HUES48 (cell line): ENCODE results near the gene APOC1.

Experiments
- H3K27ac ChIP-seq: one replicate; pipeline ENCODE4 v1.7.0; 2013; ENCODE audit warnings: low read depth, low read length, inconsistent platforms
- H3K27me3 ChIP-seq: 2 replicates; pipeline ENCODE4 v1.6.1; 2013; ENCODE audit warnings: mild to moderate bottlenecking, low read length; ENCODE audit not compliant: control insufficient read depth, insufficient read depth
- H3K36me3 ChIP-seq: 2 replicates; pipeline ENCODE4 v1.6.1; 2013; ENCODE audit warnings: low read length; ENCODE audit not compliant: control insufficient read depth, insufficient read depth
- H3K4me1 ChIP-seq: 2 replicates; pipeline ENCODE4 v1.6.1; 2013; ENCODE audit warnings: mild to moderate bottlenecking, low read length; ENCODE audit not compliant: control insufficient read depth, insufficient read depth
- H3K4me3 ChIP-seq: 2 replicates; pipeline ENCODE4 v1.5.1; 2013; ENCODE audit warnings: mild to moderate bottlenecking, low read depth, low read length
- H3K9ac ChIP-seq: 2 replicates; pipeline ENCODE4 v1.6.1; 2013; ENCODE audit warnings: mild to moderate bottlenecking, low read depth, low read length, moderate library complexity
- H3K9me3 ChIP-seq: 2 replicates; pipeline ENCODE4 v1.6.1; 2013; ENCODE audit warnings: low read length; ENCODE audit not compliant: control insufficient read depth, insufficient read depth

Gene APOC1

DNA sequence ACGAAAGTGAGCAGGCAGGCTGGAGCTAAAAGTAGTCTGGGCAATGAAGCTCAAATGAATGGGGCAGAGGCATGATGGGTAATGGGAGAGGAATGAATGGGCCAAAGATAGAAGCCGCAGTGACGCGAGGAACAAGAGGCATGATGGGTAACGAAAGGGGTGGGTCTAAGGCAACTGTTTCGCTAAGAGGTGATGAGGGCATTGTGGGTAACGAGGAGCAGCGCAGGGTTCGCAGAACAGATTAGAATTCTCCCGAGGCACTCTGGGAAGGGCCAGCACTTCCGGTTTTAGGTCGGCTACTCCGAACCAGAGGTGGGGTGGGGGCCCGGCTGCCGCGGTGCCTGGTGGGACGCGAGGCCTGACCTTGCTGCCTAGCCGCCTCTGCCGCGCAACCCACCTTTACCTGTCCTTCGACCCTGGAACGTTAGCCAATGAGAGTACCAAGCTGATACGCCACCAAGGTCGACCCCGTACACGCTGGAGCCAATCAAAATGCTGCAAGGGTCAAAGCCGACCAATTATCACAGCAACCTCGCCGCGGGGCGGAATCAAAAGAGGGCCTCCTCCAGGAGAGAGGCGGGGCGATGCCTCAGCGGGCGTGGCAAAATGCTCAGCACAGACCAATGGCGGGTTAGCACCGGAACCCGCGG is 23.9 kb upstream of the APOC1 start:
- Histone ChIP-seq H3K9me3 (no peaks in the 10 kb centered on the region), H3K36me3 (peaks cover 62% of the 10 kb centered on the region), H3K4me1 (0 out of 2 replicates have a peak, but pooled peaks cover 4% of the 10 kb centered on the region), H3K9ac (peak overlapping the region; percentile 53), H3K4me3 (peak overlapping the region; percentile 59), H3K27ac (peak overlapping the region; percentile 87), H3K27me3 (no peaks in the 10 kb centered on the region)

DNA sequence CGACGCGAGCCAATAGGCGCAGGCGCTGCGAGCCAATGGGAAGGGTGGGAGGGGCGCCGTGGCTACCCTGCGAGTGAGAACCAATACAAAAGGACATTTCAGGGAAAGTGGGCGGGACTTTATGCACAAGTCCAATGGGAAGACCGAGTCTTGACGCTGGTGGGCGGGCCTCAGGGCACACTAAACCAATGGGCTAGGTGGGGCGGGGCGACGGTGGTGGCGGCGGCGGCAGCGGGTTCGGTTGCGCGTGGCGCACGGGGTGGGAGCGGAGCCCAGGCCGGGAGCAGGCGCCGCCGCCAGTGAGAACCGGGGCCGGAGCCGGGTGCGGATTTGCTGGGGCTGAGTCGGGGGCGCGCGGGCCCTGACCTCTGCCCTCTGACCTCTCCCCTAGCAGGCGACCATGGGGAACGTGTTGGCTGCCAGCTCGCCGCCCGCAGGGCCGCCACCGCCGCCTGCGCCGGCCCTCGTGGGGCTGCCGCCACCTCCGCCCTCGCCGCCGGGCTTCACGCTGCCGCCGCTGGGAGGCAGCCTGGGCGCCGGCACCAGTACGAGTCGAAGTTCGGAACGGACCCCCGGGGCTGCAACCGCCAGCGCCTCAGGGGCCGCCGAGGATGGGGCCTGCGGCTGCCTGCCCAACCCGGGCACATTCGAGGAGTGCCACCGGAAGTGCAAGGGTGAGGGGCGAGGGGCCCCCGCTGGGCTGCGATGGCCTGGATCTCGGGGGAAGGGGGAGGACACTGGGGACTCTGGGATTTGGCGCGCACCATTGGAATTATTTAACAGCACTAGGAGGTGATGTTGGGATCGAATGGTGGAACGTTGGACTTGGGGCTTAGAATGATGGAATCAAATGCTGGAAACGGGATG is 23.2 kb upstream of the APOC1 start, which contains the start of gene TOMM40:
Gene TOMM40 (plus strand): TSS at position 239 of the 867 bp plus-strand sequence. CDS start 162 bp downstream, at position 401.
- H3K9ac ChIP-seq = peak within 1 kb of the TSS; percentile 94
- H3K36me3 ChIP-seq = peaks cover 62% of the 10 kb centered on the region

DNA sequence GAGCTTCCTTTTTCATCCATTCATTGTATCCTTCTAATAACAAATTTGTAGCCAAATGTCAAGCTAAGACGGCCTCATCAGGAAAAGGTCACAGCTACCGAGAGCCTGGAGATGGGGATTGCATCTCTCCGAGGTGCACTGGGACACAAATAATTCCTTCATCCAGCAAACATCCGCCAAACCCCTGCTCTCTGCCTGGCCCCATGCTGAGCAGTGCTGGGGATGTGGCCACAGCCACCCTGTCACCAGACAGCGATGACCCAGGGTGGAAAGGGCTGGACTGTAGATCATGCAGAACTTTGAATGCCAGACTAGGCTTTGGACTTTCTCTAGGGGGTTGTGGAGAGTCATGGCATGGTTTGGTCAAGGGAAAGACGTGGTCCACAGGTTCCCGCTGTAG is 21.5 kb upstream of the APOC1 start:
- H3K27me3 ChIP-seq = no peaks in the 10 kb centered on the region
- no peak overlapping the region for H3K27ac ChIP-seq
- H3K9me3 ChIP-seq = no peaks in the 10 kb centered on the region
- H3K36me3 ChIP-seq = peaks cover 65% of the 10 kb centered on the region
- 0 out of 2 replicates have a peak, but pooled peaks cover 4% of the 10 kb centered on the region for H3K4me1 ChIP-seq
- H3K9ac ChIP-seq = 0 out of 2 replicates have a peak overlapping the region, but pooled peaks have one; percentile 4
- peak overlapping the region; percentile 91; the same call in 1 of the 2 replicates for H3K4me3 ChIP-seq

More for the DNA sequence above, 23.2 kb upstream of the APOC1 start, which contains the start of gene TOMM40:
- Histone ChIP-seq H3K4me1 (0 out of 2 replicates have a peak, but pooled peaks cover 4% of the 10 kb centered on the region), H3K4me3 (peak within 1 kb of the TSS; percentile 91), H3K27me3 (no peaks in the 10 kb centered on the region), H3K27ac (peak within 1 kb of the TSS; percentile 93), H3K9me3 (no peaks in the 10 kb centered on the region)

DNA sequence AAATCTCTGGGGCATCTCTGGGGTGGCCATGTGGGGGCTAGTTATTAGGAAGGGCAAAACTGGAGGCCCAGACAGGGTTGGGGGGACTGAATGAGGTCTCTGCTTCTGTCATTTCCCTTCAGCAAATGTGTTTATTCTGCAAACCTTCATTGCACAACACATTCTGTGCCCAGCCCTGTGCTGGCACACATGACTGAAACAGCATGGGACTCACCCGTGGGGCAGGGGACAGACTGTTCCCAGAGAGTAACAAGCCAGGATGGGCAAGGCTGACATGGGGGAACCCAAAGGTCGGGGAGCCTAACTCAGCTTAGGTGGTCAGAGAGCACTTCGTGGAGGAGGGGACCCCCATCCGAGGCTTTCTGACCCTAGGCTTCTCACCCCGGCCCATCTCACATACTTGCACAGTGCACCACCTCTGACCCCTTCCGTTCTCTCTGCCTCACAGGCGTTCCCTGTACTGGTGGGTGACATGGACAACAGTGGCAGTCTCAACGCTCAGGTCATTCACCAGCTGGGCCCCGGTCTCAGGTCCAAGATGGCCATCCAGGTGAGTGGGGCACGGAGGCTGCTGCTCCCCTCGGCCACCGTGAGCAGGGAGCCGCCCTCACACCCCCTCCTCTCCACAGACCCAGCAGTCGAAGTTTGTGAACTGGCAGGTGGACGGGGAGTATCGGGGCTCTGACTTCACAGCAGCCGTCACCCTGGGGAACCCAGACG is 20.9 kb upstream of the APOC1 start:
- no peak overlapping the region for H3K27ac ChIP-seq
- no peaks in the 10 kb centered on the region for H3K9me3 ChIP-seq
- peaks cover 65% of the 10 kb centered on the region for H3K36me3 ChIP-seq
- H3K9ac ChIP-seq = no peak overlapping the region
- no peak overlapping the region for H3K4me3 ChIP-seq
- H3K27me3 ChIP-seq = no peaks in the 10 kb centered on the region
- 0 out of 2 replicates have a peak, but pooled peaks cover 4% of the 10 kb centered on the region for H3K4me1 ChIP-seq

DNA sequence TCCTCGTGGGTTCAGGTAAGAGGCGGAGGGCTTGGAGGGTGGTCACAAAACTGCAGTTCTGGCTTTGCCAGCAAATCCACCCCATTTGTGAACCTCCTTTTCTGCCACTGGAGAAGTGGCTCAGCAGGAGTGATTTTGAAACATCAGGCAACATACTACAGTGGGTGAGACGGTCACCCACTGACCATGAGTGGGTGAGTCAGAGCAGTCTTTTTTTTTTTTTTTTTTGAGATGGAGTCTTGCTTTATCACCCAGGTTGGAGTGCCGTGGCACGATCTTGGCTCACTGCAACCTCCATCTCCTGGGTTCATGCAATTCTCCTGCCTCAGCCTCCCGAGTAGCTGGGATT is 20.4 kb upstream of the APOC1 start:
- Histone ChIP-seq H3K36me3 (peaks cover 65% of the 10 kb centered on the region), H3K27me3 (no peaks in the 10 kb centered on the region)

DNA sequence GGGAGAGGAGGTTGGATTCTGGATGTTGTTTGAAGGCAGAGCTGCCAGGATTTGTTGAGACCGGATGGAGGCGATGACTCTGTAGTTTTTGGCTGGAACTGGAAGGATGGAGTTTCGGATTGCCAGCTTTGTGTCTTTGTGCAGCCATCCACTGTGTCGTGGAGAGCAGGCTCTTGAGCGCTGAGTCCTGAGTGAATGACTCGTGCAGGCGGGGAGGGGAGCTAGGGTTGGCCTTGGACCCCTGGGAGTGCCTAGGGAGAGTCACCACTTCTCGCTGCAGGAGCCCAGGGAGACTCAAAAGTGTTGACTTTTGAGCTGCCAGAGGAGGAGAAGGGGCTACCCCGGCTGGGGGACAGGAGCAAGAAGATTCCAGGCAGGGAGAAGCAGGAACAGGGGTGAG is 19.5 kb upstream of the APOC1 start:
- no peak overlapping the region for H3K4me3 ChIP-seq
- H3K9ac ChIP-seq = no peak overlapping the region
- peaks cover 74% of the 10 kb centered on the region for H3K36me3 ChIP-seq
- H3K27ac ChIP-seq = no peak overlapping the region
- no peaks in the 10 kb centered on the region for H3K27me3 ChIP-seq
- no peaks in the 10 kb centered on the region for H3K9me3 ChIP-seq
- 0 out of 2 replicates have a peak, but pooled peaks cover 4% of the 10 kb centered on the region for H3K4me1 ChIP-seq

More for the DNA sequence above, 20.4 kb upstream of the APOC1 start:
- H3K27ac ChIP-seq = no peak overlapping the region
- H3K9me3 ChIP-seq = no peaks in the 10 kb centered on the region
- 0 out of 2 replicates have a peak, but pooled peaks cover 4% of the 10 kb centered on the region for H3K4me1 ChIP-seq
- no peak overlapping the region for H3K9ac ChIP-seq
- H3K4me3 ChIP-seq = no peak overlapping the region

DNA sequence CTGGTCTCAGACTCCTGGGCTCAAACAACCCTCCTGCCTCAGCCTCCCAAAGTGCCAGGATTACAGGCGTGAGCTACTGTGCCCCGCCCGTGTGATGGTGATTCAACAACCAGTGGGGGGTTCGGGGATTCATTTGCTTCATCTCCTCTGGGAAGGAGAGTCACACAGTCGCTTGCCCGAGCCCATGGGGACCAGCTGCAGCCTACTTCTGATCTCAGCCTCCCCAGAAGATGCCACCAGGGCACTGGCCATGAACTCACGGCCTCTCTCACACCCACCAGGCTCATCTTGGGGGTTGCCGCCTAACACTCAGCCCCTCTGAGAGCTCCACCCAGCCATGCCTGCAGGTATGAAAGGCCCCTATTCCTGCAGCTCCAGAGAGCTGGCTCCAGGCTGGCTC is 16.6 kb upstream of the APOC1 start:
- Histone ChIP-seq H3K9ac (no peak overlapping the region), H3K27me3 (no peaks in the 10 kb centered on the region), H3K4me3 (no peak overlapping the region), H3K9me3 (no peaks in the 10 kb centered on the region), H3K27ac (no peak overlapping the region), H3K36me3 (peaks cover 94% of the 10 kb centered on the region), H3K4me1 (no peaks in the 10 kb centered on the region)

DNA sequence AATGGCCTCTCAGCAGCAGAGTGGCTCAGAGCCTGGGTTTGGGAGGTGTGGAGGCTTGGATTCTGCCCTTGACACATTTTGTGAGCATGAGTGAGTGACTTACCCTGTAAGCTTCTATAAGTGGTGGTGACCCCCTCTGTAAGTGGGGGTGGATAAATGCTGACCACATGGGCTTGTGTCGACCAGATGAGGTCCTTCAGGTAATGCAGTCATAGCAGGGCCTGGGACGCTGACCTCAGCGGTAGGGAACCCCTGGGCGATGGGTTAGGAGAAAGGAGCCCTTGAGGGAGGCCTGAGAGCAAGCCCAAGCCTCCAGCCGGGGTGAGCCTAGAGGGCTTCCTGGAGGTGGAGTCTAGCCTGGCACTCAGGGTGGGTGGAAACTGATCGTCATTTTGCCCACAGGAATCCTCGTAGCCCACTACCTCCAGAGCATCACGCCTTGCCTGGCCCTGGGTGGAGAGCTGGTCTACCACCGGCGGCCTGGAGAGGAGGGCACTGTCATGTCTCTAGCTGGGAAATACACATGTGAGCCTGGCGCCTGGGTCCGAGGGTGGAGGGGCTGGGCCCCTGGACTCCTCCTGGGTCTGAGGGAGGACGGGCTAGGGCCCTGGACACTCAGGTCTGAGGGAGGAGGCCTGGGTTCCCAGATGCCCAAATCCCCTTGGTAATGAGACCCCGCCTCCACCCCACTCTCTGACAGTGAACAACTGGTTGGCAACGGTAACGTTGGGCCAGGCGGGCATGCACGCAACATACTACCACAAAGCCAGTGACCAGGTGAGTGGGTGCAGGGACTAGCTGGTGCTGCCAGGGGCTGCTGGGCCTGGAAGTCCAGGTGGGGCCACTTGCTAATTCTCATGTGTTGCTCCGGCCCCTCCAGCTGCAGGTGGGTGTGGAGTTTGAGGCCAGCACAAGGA is 13.8 kb upstream of the APOC1 start:
- peaks cover 72% of the 10 kb centered on the region for H3K36me3 ChIP-seq

DNA sequence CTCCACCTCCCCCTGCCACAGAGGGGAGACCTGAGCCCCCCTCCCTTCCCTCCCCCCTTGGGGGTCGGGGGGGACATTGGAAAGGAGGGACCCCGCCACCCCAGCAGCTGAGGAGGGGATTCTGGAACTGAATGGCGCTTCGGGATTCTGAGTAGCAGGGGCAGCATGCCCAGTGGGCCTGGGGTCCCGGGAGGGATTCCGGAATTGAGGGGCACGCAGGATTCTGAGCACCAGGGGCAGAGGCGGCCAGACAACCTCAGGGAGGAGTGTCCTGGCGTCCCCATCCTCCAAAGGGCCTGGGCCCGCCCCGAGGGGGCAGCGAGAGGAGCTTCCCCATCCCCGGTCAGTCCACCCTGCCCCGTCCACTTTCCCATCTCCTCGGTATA is 11.2 kb upstream of the APOC1 start:
- Histone ChIP-seq H3K4me3 (no peak overlapping the region), H3K4me1 (peaks cover 5% of the 10 kb centered on the region; the same call in 1 of the 2 replicates), H3K27me3 (no peaks in the 10 kb centered on the region), H3K27ac (no peak overlapping the region), H3K9me3 (no peaks in the 10 kb centered on the region), H3K36me3 (peaks cover 60% of the 10 kb centered on the region), H3K9ac (no peak overlapping the region)

More for the DNA sequence above, 13.8 kb upstream of the APOC1 start:
- Histone ChIP-seq H3K9ac (no peak overlapping the region), H3K4me1 (peaks cover 5% of the 10 kb centered on the region; the same call in 1 of the 2 replicates), H3K9me3 (no peaks in the 10 kb centered on the region), H3K27me3 (no peaks in the 10 kb centered on the region), H3K27ac (no peak overlapping the region), H3K4me3 (no peak overlapping the region)
